Stimulated activated naive CD8-positive, alpha-beta T cell treated with anti-CD3 and anti-CD28 coated beads, Interleukin-15, Interleukin-2, amounts not matched to agents 100 U/mL and 50 U/mL, for 24 hours (primary cell): Measurements from ENCODE around the gene C1orf159.

Experiments used
- ATAC-seq: fragments of 150-1000 bp; cut with Tn5 transposase; one replicate; pipeline ENCODE4 v1.10.0; 2021
- DNase-seq: peaks from one replicate; pipeline ENCODE4 v3.0.0; 2021

Gene C1orf159

GRCh38 chr1:1149416-1149815 lies 33.5 kb upstream of the C1orf159 start:
- ATAC-seq (no peak), DNase-seq (no peak)

DNA sequence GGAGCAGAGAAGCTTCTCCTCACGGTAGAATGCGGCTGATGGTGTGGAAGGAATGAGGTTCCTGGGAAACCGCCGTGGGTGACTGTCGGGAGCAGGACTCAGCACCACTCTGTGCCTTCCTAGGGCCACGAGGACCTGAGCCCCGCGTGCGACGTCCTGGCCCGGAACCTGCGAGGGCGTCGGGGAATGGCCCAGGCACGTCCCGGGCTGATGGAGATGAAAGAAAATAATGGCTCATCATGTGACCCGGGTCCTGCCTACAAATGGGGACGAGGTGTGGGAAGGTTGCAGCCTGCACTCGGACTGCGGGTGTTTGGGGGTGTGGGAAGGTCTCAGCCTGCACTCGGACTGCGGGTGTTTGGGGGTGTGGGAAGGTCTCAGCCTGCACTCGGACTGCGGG lies 32.7 kb upstream of the C1orf159 start:
- DNase-seq (no peak), ATAC-seq (no peak)

DNA sequence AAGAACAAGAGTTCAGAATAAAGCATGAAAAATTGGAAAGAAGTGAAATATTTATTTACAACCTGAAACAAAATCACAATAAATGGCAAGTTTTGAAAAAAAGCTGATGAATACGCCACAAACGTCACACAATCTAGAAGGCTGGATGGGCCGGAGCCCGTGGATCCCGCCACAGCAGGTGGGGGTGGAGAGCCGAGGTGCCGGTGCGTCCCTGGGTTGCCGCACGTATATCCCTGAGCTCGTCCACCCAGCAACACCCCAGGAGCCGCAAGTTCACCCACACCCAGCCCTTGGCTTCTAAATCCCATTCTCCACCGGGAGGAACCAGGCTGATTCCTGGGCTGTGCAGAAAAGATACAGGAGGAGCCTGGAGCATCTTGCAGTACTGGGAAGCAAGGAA lies 32.2 kb upstream of the C1orf159 start:
- no peak for DNase-seq
- ATAC-seq: no peak

GRCh38 chr1:1146596-1146995 lies 30.7 kb upstream of the C1orf159 start:
- DNase-seq (no peak), ATAC-seq (no peak)

- DNase-seq (no peak), ATAC-seq (no peak)
Measured at GRCh38 chr1:1146026-1146425, 30.1 kb upstream of the C1orf159 start.

DNA sequence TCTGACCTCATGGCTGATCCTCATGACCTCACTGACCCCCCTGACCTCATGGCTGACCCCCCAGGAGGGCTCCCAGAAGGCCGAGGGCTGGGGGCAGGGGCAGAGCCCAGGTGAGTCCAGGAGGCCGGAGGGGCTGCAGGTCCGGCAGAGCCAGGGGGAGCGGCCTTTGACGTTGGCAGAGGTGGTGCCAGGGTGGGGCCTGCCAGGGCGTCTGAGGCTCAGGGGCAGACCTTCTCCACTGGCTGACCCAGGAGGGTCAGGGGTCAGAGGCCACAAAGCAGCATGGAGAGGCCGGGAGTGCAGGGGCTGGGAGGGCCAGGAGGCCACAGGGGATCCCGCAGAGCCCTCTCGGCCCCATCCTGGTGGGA lies 29.6 kb upstream of the C1orf159 start:
- DNase-seq (no peak), ATAC-seq (no peak)

- ATAC-seq: no peak
- DNase-seq: no peak
Measured at GRCh38 chr1:1144843-1145546, 29.1 kb upstream of the C1orf159 start.

DNA sequence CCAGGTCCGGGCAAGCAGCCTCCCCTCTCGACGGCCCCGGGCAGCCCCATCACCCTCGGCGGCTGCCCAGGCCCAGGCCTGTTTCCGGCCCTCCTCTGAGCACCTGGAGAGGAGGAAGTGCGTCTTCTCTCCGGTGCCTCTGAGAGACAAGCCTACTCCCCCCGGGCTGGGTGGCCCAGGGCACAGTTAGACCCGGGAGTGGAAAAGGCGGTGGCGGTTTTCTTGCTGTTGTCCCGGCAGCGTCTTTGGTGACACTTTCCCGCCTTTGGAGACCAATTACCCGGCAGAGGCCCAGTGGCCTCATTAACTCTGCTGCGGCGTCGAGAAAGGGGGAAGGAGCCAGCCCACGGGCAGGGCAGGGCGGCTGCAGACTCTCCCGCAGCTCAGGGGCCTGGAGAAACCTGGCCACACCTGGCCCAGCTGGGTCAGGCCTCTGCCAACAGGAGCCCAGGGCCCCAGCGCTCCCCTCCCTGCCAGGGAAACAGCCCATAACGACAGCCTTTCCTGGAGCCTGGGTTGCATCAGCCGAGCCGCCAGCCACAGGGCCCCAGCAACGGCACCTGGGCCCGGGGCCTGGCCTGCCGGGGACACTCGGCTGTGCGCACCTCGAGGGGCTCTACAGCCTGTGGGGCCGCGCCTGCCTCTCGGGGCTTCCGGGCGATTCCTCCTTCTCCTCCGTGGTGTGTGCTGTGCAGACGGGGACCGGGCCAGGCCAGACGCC lies 28.4 kb upstream of the C1orf159 start:
- DNase-seq (peak; percentile 74), ATAC-seq (peak; percentile 82)

DNA sequence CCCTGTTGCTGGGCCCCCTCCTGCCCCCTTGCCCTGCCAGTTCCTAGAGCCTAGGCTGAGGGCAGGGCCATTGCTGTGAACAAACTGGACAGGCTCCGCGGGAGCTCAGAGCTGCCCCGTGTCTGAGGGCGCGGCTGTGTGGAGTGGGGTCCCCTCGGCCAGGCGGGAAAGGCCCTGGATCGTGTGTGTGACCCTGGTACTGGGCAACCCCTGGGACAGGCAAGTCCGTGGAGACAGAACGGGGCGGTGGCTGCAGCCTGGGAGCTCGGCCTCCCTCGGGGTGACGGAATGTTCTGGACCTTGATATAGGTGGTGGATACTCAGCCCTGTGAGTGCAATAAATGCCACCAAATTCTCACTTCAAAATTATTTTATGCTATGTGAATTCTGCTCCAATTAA lies 27.7 kb upstream of the C1orf159 start:
- DNase-seq: no peak

GRCh38 chr1:1142844-1143243 lies 27.0 kb upstream of the C1orf159 start:
- ATAC-seq: no peak
- no peak for DNase-seq

More for the DNA sequence above, 27.7 kb upstream of the C1orf159 start:
- no peak for ATAC-seq

DNA sequence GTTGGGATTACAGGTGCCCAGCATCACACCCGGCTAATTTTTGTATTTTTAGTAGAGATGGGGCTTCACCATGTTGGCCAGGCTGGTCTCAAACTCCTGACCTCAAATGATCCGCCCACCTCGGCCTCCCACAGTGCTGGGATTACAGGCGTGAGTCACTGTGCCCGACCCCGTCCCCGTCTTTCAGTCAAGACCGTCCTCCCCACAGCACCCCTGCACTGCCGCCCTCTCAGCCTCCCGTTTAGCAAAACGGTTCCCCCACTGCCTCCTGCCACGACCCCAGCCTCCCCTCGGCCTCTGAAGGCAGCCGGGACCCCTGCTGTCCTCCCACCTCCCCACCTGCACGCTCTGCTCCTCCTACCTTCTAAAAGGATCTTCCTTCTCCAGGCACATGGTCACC lies 26.5 kb upstream of the C1orf159 start:
- ATAC-seq: peak; percentile 19

GRCh38 chr1:1141911-1142250 lies 26.0 kb upstream of the C1orf159 start:
- ATAC-seq (no peak), DNase-seq (no peak)

More for the DNA sequence above, 26.5 kb upstream of the C1orf159 start:
- DNase-seq: peak; percentile 60

GRCh38 chr1:1141244-1141910 lies 25.5 kb upstream of the C1orf159 start:
- no peak for DNase-seq
- ATAC-seq: no peak

DNA sequence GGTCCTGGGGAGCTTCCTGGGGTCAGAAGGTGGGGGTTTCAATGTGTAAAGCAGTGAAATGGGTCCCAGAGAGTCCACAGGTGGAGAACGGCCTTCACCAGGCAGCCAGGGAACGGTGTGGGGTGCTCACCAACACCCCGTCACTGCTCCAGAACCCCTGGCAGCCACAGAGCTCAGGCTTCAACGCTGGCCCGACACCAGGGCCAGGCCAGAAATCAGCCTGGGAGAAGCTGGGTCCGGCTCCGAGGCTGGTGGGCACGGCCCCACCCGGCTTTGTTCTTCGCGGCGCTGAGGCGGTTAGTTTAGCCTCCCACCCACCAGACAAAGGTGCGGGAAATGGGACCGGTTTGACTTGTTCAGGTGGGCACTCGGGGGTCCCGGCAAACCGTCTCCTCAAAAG lies 24.8 kb upstream of the C1orf159 start:
- DNase-seq (no peak), ATAC-seq (no peak)

- peak; percentile 82 for DNase-seq
- peak; percentile 88 for ATAC-seq
Measured at GRCh38 chr1:1137256-1138045, 21.6 kb upstream of the C1orf159 start.

- peak; percentile 28 for ATAC-seq
Measured at GRCh38 chr1:1136547-1137230, 20.8 kb upstream of the C1orf159 start.

GRCh38 chr1:1135339-1136136 lies 19.6 kb upstream of the C1orf159 start:
- DNase-seq (no peak), ATAC-seq (no peak)

More at GRCh38 chr1:1136547-1137230, 20.8 kb upstream of the C1orf159 start:
- peak; percentile 42 for DNase-seq

GRCh38 chr1:1134300-1134970 lies 18.5 kb upstream of the C1orf159 start:
- ATAC-seq: no peak

GRCh38 chr1:1132956-1133750 lies 17.3 kb upstream of the C1orf159 start:
- ATAC-seq (no peak), DNase-seq (no peak)

More at GRCh38 chr1:1134300-1134970, 18.5 kb upstream of the C1orf159 start:
- no peak for DNase-seq
